Endothelial cell of umbilical vein (primary cell): ENCODE results near the gene KIF9.

Experiments
- POLR2A ChIP-seq: IDR thresholded peaks from 2 replicates; pipeline ENCODE4 v1.6.1; 2012; ENCODE audit warnings: low read depth, mild to moderate bottlenecking, control low read depth, low read length
- TF ChIP-seq, protein P1 (sequence below), 2 donors: IDR thresholded peaks; 1 replicate in 1 of 2; 2 replicates in 1 of 2; pipeline ENCODE4 v1.5.1; 2011; ENCODE audit warnings: low read length in 2 of 2, mild to moderate bottlenecking in 2 of 2, moderate library complexity in 2 of 2, control low read depth in 1 of 2, inconsistent platforms in 1 of 2, low read depth in 1 of 2; ENCODE audit not compliant: insufficient read depth in 1 of 2; ENCODE audit errors: extremely low read depth in 1 of 2

DNA sequence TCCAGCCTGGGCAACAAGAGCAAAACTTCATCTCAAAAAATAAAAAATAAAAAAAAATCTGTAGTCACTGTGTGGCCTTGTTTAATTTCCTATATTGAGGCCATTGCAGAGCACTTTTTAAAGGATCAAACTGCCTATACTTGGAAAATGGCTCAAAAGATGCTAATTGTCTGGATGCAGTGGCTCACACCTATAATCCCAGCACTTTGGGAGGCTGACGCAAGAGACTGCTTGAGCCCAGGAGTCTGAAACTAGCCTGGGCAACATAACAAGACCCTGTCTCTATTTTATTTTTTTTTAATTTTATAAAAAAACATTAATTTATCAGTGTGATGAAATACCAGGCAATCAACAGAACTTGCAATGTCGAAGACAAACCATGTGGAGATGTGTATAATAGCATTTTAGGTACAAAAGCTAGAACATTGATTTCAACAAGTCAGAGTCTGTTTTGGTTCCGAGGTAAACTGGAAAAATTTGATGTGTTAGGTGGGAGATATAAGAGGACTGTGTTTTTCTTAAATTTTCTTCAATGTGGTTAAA, 71.7 kb downstream of the KIF9 start:
- TF ChIP-seq, protein P1, sequence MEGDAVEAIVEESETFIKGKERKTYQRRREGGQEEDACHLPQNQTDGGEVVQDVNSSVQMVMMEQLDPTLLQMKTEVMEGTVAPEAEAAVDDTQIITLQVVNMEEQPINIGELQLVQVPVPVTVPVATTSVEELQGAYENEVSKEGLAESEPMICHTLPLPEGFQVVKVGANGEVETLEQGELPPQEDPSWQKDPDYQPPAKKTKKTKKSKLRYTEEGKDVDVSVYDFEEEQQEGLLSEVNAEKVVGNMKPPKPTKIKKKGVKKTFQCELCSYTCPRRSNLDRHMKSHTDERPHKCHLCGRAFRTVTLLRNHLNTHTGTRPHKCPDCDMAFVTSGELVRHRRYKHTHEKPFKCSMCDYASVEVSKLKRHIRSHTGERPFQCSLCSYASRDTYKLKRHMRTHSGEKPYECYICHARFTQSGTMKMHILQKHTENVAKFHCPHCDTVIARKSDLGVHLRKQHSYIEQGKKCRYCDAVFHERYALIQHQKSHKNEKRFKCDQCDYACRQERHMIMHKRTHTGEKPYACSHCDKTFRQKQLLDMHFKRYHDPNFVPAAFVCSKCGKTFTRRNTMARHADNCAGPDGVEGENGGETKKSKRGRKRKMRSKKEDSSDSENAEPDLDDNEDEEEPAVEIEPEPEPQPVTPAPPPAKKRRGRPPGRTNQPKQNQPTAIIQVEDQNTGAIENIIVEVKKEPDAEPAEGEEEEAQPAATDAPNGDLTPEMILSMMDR (IDR thresholded peaks at IDR 0.05; ENCODE audit: extremely low read depth in 1 of 2, insufficient read depth in 1 of 2, low read depth in 1 of 2, low read length in 2 of 2), result no peak
- TF ChIP-seq POLR2A, result no peak
